HG02571 (cell line): ENCODE data around the gene LMO7.
"Not testable (repeated sequence)": the region's sequence is repeated elsewhere in the genome, so short reads cannot be mapped to it uniquely, and the experiment has no call there.

Experiments used
- ATAC-seq: cut with Tn5 transposase; IDR thresholded peaks from one replicate; pipeline ENCODE4 v1.9.1; 2021; ENCODE audit warnings: mild to moderate bottlenecking, moderate library complexity; ENCODE audit not compliant: unreplicated experiment

The LMO7 gene

GRCh38 chr13:75739244-75739868, 103.2 kb downstream of the LMO7 start:
- peak; percentile 66 for ATAC-seq

- no peak for ATAC-seq
Observed at GRCh38 chr13:75740031-75740430, 103.9 kb downstream of the LMO7 start.

- not testable (repeated sequence) for ATAC-seq
Observed at GRCh38 chr13:75743072-75743471, 106.9 kb downstream of the LMO7 start.

GRCh38 chr13:75744127-75744526, 108.0 kb downstream of the LMO7 start:
- ATAC-seq = no peak

- no peak for ATAC-seq
Observed at GRCh38 chr13:75745387-75745786, 109.3 kb downstream of the LMO7 start.

GRCh38 chr13:75748874-75749273, 112.7 kb downstream of the LMO7 start:
- no peak for ATAC-seq

GRCh38 chr13:75749407-75749806, 113.3 kb downstream of the LMO7 start:
- ATAC-seq = no peak

GRCh38 chr13:75751350-75751749, 115.2 kb downstream of the LMO7 start:
- ATAC-seq = no peak

GRCh38 chr13:75752826-75753225, 116.7 kb downstream of the LMO7 start:
- no peak for ATAC-seq

- no peak for ATAC-seq
Observed at GRCh38 chr13:75754936-75755335, 118.8 kb downstream of the LMO7 start.

GRCh38 chr13:75757336-75757735, 121.2 kb downstream of the LMO7 start:
- ATAC-seq = no peak

GRCh38 chr13:75759531-75759930, 123.4 kb downstream of the LMO7 start:
- ATAC-seq = no peak

- no peak for ATAC-seq
Observed at GRCh38 chr13:75760131-75761021, 124.2 kb downstream of the LMO7 start.

- no peak for ATAC-seq
Observed at GRCh38 chr13:75761369-75761768, 125.2 kb downstream of the LMO7 start.

GRCh38 chr13:75762076-75762937, 126.2 kb downstream of the LMO7 start:
- peak; percentile 99 for ATAC-seq

- no peak for ATAC-seq
Observed at GRCh38 chr13:75762955-75763354, 126.8 kb downstream of the LMO7 start.

- ATAC-seq = no peak
Observed at GRCh38 chr13:75763512-75763911, 127.4 kb downstream of the LMO7 start.

- ATAC-seq = no peak
Observed at GRCh38 chr13:75764251-75764925, 128.3 kb downstream of the LMO7 start.

GRCh38 chr13:75764926-75765310, 128.8 kb downstream of the LMO7 start:
- ATAC-seq = no peak

GRCh38 chr13:75766636-75767035, 130.5 kb downstream of the LMO7 start:
- ATAC-seq = no peak
